ENCODE results near the gene SEMA4B.
"Not testable (repeated sequence)": the region's sequence is repeated elsewhere in the genome, so short reads cannot be mapped to it uniquely, and the experiment has no call there.

Gene SEMA4B

DNA sequence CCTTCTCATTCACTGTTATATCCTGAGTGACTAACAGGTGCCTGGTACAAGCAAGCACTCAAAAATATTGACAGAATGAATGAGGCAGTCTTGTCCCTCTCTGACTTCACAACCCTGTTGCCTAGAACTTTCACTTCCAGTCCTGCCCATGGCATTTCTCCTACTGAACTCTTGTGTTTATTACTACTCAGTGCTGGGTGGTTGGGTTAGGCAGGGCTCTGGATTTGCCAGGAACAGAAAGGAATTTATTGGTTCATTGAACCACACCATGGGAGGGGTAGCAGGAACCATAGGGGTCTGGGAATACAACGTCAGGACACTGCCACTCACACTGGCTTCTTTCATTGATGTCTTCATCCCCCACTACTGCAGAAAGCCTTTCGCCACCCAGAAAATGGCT lies 41.9 kb upstream of the SEMA4B start:
- TF ChIP-seq, protein P1, sequence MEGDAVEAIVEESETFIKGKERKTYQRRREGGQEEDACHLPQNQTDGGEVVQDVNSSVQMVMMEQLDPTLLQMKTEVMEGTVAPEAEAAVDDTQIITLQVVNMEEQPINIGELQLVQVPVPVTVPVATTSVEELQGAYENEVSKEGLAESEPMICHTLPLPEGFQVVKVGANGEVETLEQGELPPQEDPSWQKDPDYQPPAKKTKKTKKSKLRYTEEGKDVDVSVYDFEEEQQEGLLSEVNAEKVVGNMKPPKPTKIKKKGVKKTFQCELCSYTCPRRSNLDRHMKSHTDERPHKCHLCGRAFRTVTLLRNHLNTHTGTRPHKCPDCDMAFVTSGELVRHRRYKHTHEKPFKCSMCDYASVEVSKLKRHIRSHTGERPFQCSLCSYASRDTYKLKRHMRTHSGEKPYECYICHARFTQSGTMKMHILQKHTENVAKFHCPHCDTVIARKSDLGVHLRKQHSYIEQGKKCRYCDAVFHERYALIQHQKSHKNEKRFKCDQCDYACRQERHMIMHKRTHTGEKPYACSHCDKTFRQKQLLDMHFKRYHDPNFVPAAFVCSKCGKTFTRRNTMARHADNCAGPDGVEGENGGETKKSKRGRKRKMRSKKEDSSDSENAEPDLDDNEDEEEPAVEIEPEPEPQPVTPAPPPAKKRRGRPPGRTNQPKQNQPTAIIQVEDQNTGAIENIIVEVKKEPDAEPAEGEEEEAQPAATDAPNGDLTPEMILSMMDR (conservative IDR thresholded peaks at IDR 0.05; ENCODE audit: low read depth), result no peak
- no peak for DNase-seq (ENCODE audit: low spot score)
- ChIA-PET CTCF (no interaction called here), POLR2A (ENCODE audit: low non-redundant PET) (interaction anchor here (0.7 kb wide), 1 partner anchor 47 kb away, joined by 3 read pairs; no protein-coding TSS in a partner anchor)
- peak overlapping the region; percentile 97 for H3K27ac ChIP-seq

DNA sequence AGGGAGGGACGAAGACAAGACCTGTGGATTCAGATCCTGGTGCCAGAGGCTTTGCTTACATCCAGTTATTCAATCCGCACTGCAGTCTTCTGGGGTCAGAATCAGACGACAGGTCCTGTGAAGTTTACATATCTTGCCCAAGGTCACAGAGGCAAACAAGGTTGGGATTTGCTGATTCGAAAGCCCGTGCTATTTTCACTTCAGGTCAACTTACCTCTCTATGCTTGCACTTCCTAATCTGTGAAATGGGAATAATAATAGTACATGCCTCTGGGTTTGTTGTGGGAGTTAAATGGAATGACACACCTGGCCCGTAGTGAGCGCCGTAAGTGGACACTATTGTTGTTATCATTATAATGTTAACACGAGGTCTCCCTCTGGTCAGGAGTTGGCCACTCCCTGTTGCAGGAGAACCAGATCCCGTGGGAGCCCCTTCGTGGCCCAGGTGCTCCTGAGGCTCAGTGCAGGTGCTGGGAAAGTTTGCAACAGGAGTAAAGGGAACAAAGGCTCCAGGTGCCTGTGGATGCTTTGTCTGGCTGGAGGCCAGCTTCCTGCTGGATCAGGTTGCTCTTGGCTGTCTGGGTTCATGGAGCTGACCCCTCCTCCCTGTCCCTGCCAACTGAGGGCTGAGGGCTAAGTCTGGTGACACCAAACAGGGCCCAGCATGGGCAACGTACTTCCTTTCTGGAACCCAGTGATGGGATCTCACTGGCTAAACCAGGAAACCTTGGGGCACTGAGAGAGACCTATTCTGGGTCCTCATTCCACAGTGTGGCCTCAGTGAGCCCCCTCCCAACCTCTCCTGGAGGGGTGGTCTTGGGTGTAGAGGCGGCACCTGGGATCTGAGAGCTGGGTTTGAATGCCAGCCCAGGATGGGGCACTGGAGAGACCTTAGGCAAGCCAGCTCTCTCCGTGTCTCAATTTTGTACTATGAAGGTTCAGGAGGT lies 40.1 kb upstream of the SEMA4B start:
- CTCF ChIA-PET, result interaction anchor here (0.6 to 1.7 kb wide), 3 partner anchors 36 to 94 kb away, joined by 4 to 5 read pairs (median 5); no protein-coding TSS in a partner anchor
- TF ChIP-seq, protein P1 (conservative IDR thresholded peaks at IDR 0.05; ENCODE audit: low read depth), result no peak
- DNase-seq (ENCODE audit: low spot score), result no peak
- POLR2A ChIA-PET (ENCODE audit: low non-redundant PET), result interaction anchor here (0.7 to 1.7 kb wide), 6 partner anchors 10 to 73 kb away, joined by 3 to 8 read pairs (median 4); partner anchors contain the start of genes CIB1, GDPGP1 and SEMA4B
- H3K27ac ChIP-seq, result peak overlapping the region; percentile 79

DNA sequence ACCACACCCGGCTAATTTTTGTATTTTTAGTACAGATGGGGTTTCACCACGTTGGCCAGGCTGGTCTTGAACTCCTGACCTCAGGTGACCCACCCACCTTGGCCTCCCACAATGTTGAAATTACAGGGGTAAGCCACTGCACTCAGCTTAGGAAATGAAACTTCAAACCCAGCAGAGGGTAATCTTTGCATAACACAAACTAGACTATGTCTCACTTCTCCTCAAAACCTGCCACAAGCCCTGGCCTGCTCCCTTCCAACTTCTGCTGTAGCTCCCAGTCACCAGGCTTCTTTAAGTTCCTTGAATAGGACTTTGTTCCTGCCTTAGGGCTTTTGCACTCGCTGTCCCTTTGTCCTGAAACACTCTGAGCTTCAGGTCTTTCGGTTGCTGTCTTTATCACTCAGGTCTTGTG lies 39.2 kb upstream of the SEMA4B start:
- H3K27ac ChIP-seq, result peak overlapping the region; percentile 79
- no peak for DNase-seq (ENCODE audit: low spot score)
- TF ChIP-seq, protein P1 (conservative IDR thresholded peaks at IDR 0.05; ENCODE audit: low read depth), result no peak
- ChIA-PET CTCF (interaction anchor here (0.6 to 1.7 kb wide), 3 partner anchors 55 to 81 kb away, joined by 3 to 5 read pairs (median 5); no protein-coding TSS in a partner anchor), POLR2A (ENCODE audit: low non-redundant PET) (interaction anchor here (0.8 to 1.7 kb wide), 5 partner anchors 10 to 72 kb away, joined by 3 to 8 read pairs (median 5); partner anchors contain the start of genes CIB1, GDPGP1 and SEMA4B)

DNA sequence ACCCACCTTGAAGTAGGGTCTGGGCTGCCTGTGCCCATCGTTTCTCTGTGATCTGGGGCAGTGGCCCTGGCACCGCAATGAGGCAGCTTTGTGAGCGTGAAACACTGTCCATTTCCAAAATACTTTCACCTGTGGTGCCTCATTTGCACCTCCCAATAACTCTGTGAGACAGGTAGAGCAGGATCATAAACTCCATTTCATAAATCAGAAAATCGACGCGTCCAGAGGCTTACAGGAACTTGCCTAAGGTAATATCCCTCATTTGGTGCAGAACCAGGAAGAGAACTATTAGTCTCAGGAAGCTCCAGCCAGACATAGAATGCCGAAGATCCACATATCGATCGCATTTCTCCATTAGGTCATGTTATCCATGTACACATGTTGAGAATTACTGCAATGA lies 38.2 kb upstream of the SEMA4B start:
- peak overlapping the region; percentile 79 for H3K27ac ChIP-seq
- ChIA-PET CTCF (interaction anchor here (0.5 to 0.9 kb wide), 4 partner anchors 39 to 316 kb away, joined by 3 to 5 read pairs (median 4); no protein-coding TSS in a partner anchor), POLR2A (ENCODE audit: low non-redundant PET) (interaction anchor here (0.7 to 1.7 kb wide), 2 partner anchors 28 to 71 kb away, joined by 4 to 5 read pairs; partner anchors contain the start of genes CIB1 and GDPGP1)
- DNase-seq (ENCODE audit: low spot score), result no peak
- TF ChIP-seq, protein P1 (conservative IDR thresholded peaks at IDR 0.05; ENCODE audit: low read depth), result no peak

DNA sequence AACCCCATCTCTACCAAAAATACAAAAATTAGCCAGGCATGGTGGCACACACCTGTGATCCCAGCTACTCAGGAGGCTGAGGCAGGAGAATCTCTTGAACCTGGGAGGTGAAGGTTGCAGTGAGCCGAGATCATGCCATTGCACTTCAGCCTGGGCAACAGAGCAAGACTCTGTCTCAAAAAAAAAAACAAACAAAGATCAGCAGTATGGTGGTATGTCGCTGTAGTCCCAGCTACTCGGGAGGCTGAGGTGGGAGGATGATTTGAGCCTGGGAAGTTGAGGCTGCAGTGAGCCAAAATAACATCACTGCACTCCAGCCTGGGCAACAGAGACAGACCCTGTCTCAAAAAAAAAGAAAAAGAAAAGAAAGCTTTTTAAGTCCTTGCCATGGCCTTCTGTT lies 36.9 kb upstream of the SEMA4B start:
- peak overlapping the region; percentile 94 for H3K27ac ChIP-seq
- CTCF ChIA-PET, result interaction anchor here (0.6 kb wide), 1 partner anchor 430 kb away, joined by 3 read pairs; no protein-coding TSS in a partner anchor
- POLR2A ChIA-PET (ENCODE audit: low non-redundant PET), result interaction anchor here (0.7 to 0.8 kb wide), 2 partner anchors 20 to 63 kb away, joined by 3 read pairs; no protein-coding TSS in a partner anchor
- not testable (repeated sequence) for DNase-seq (ENCODE audit: low spot score)

DNA sequence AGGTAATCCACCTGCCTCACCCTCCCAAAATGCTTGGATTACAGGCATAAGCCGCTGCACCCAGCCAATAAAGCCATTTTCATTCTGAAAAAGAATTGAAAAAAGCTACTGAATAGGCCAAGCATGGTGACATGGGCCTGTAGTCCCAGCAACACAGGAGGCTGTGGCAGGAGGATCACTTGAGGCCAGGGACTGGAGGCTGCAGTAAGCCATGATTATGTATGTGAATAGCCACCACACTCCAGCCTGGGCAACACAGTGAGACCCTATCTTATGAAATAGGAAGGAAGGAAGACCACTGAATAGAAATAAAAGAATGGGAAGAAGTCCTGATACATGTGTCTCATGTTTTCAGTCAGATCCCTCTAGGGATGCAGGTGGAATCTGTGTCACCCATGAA lies 36.0 kb upstream of the SEMA4B start:
- peak overlapping the region; percentile 94 for H3K27ac ChIP-seq
- CTCF ChIA-PET, result interaction anchor here (0.6 to 0.7 kb wide), 2 partner anchors 363 to 404 kb away, joined by 3 to 4 read pairs; no protein-coding TSS in a partner anchor
- TF ChIP-seq, protein P1 (conservative IDR thresholded peaks at IDR 0.05; ENCODE audit: low read depth), result no peak
- POLR2A ChIA-PET (ENCODE audit: low non-redundant PET), result no interaction called here
- no peak for DNase-seq (ENCODE audit: low spot score)
